ENCODE results near the gene MARK3. TPM values are rescaled to one million over a fixed set of nuclear protein-coding genes. Genes with fewer than 3 reads are reported as not detected.

The MARK3 gene
- total and polyA plus RNA-seq, 5 experiments from 2014 or later: 26.8 to 128 (median 36.5) TPM

DNA sequence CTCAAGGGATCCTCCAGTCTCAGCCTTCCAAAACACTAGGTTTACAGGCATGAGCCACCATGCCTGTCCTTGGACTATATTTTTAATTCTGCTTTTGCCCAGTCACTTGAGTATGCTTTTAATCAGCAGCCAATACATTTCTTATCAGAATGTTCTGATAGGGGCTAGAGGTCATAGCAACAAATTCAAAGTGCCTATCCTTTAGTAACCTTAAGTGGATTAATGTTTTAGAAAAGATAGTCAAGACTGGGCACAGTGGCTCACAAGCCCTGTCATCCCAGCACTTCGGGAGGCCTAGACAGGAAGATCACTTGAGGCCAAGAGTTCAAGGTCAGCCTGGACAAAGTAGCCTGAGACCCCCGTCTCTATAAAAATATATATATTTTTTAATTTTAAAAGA is 100.3 kb downstream of the MARK3 start:
- H3K9me3 Mint-ChIP-seq: no peaks in the 10 kb centered on the region
- POLR2A ChIA-PET: no interaction called here
- H3K4me3 Mint-ChIP-seq: no peak overlapping the region
- H3K36me3 Mint-ChIP-seq: peaks cover 0 to 78% (median 6%) of the 10 kb centered on the region in 3 donors
- H3K4me1 Mint-ChIP-seq: peaks cover 5 to 10% (median 8%) of the 10 kb centered on the region in 4 donors
- DNase-seq (no peak), ATAC-seq (no peak)
- H3K27me3 Mint-ChIP-seq: no peaks in the 10 kb centered on the region
- H3K27ac Mint-ChIP-seq: peak overlapping the region in 1 of 10 donors; percentile 40

- no peaks in the 10 kb centered on the region for H3K27me3 Mint-ChIP-seq
- ATAC-seq (no peak), DNase-seq (no peak)
- POLR2A ChIA-PET: no interaction called here
- no peaks in the 10 kb centered on the region for H3K4me1 Mint-ChIP-seq
- H3K27ac Mint-ChIP-seq: peak overlapping the region in 1 of 10 donors; percentile 37
- H3K36me3 Mint-ChIP-seq: peaks cover 0 to 77% (median 3%) of the 10 kb centered on the region in 3 donors
- H3K4me3 Mint-ChIP-seq: no peak overlapping the region
- H3K9me3 Mint-ChIP-seq: no peaks in the 10 kb centered on the region
Measured at GRCh38 chr14:103488071-103488470, 102.9 kb downstream of the MARK3 start.

DNA sequence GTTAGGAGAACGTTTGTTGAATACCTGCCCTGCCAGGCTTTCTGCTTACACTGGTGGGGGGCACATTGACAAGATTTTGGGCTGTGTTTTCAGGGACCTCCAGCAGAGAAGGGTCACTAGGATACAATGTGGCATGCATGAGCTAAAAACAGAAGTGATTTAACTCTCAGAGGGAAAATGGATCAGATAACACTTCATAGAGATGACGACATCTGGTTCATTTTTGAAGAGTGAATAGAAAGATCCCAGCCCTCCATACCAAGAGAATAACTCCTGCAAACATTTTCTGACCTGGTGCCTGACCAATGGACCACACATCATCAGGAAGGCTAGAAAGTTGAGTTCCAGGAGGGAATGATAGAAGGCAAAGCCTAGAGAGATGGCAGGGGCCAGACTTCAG is 103.7 kb downstream of the MARK3 start:
- no peak for DNase-seq
- Mint-ChIP-seq H3K27me3 (no peaks in the 10 kb centered on the region), H3K4me1 (no peaks in the 10 kb centered on the region), H3K9me3 (no peaks in the 10 kb centered on the region), H3K27ac (peak overlapping the region in 2 of 10 donors; percentile 1 to 9), H3K36me3 (peaks cover 0 to 77% (median 3%) of the 10 kb centered on the region in 3 donors), H3K4me3 (no peak overlapping the region)
- ATAC-seq: no peak
- POLR2A ChIA-PET: no interaction called here

GRCh38 chr14:103489621-103490020 is 104.4 kb downstream of the MARK3 start:
- no peak for DNase-seq
- Mint-ChIP-seq H3K4me1 (no peaks in the 10 kb centered on the region), H3K36me3 (peaks cover 0 to 78% (median 3%) of the 10 kb centered on the region in 3 donors), H3K27me3 (no peaks in the 10 kb centered on the region), H3K9me3 (no peaks in the 10 kb centered on the region), H3K4me3 (no peak overlapping the region), H3K27ac (peak overlapping the region in 6 of 10 donors; percentile 1 to 87 (median 49))
- no peak for ATAC-seq
- POLR2A ChIA-PET: no interaction called here

DNA sequence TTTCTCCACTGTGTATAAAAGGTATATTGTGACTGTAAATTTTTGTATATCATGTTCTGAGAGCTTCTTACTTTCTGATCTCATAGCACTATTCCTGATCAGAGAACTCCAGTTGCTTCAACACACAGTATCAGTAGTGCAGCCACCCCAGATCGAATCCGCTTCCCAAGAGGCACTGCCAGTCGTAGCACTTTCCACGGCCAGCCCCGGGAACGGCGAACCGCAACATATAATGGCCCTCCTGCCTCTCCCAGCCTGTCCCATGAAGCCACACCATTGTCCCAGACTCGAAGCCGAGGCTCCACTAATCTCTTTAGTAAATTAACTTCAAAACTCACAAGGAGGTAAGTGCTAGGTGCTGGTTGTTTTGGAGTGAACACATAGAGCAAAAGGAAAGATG is 106.5 kb downstream of the MARK3 start:
- Mint-ChIP-seq H3K36me3 (peaks cover 0 to 80% (median 3%) of the 10 kb centered on the region in 3 donors), H3K9me3 (no peaks in the 10 kb centered on the region), H3K27ac (peak overlapping the region in 4 of 10 donors; percentile 18 to 42 (median 30)), H3K4me3 (no peak overlapping the region), H3K4me1 (no peaks in the 10 kb centered on the region), H3K27me3 (no peaks in the 10 kb centered on the region)
- no peak for ATAC-seq
- DNase-seq: no peak
- POLR2A ChIA-PET: no interaction called here

DNA sequence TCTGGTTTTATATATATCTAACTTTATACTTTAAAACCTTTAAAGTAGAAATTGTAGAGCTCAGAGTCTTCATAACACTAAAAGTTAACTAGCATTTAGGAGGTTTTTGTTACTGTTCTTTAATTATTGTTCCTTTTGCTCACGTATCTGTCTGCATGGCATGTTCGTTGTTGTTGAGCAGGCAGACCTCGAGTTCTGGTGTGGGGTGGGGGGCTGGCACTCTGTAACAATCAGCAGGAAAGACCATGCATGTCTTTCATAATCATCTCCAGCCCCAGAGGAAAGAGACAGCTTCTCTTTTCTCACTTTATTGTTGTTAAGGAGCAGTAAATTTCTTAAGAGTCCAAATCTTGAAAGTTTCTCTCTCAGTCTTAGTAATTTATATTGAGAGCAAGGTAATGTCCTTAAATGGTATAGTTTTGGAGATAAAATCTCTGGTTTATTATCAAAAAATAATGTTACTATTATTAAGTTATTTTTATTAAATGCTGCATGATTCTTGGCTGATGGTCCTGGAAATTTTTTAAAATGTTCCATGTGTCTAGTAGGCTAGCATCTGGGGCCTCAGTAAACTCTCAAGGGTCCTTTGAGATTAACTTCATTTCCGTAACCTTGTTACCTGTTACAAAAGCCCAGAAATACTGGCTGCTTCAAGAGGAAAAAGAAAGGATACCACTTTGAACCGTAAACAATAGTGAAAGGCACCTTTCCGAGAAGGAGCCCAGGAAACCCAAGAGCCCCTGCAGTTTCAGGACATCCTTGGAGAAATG is 107.1 kb downstream of the MARK3 start:
- H3K27me3 Mint-ChIP-seq: no peaks in the 10 kb centered on the region
- ATAC-seq (no peak), DNase-seq (no peak)
- H3K4me1 Mint-ChIP-seq: no peaks in the 10 kb centered on the region
- no peaks in the 10 kb centered on the region for H3K9me3 Mint-ChIP-seq
- no peak overlapping the region for H3K27ac Mint-ChIP-seq
- POLR2A ChIA-PET: no interaction called here
- peaks cover 0 to 82% (median 5%) of the 10 kb centered on the region in 3 donors for H3K36me3 Mint-ChIP-seq
- no peak overlapping the region for H3K4me3 Mint-ChIP-seq

DNA sequence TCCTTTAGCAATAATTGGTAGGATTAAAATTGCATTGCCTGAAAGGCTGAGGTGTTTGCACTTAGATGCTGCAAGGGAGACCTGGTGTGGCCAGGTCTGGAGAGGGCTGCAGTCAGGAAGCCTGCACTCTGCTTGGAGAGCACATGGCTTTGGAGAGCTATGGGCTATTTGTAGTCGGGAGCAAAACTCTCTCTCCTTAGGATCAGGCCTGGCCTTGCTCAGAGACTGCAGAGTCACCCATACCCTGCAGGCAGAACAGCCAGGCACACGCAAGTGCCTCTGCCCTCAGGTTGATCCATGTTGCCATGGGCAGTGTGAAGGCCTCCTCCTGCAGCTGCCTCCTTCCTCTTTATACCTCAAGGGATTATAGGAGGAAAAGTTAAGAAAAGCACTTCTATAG is 110.6 kb downstream of the MARK3 start:
- DNase-seq (no peak), ATAC-seq (no peak)
- peak overlapping the region in 1 of 10 donors; percentile 0 for H3K27ac Mint-ChIP-seq
- H3K27me3 Mint-ChIP-seq: no peaks in the 10 kb centered on the region
- H3K4me3 Mint-ChIP-seq: no peak overlapping the region
- H3K4me1 Mint-ChIP-seq: peaks cover 7 to 9% (median 8%) of the 10 kb centered on the region in 4 donors
- POLR2A ChIA-PET: no interaction called here
- peaks cover 0 to 70% (median 2%) of the 10 kb centered on the region in 3 donors for H3K36me3 Mint-ChIP-seq
- no peaks in the 10 kb centered on the region for H3K9me3 Mint-ChIP-seq

- Mint-ChIP-seq H3K36me3 (peaks cover 0 to 67% (median 2%) of the 10 kb centered on the region in 3 donors), H3K4me3 (no peak overlapping the region), H3K27ac (peak overlapping the region in 1 of 10 donors; percentile 49), H3K27me3 (no peaks in the 10 kb centered on the region), H3K9me3 (no peaks in the 10 kb centered on the region), H3K4me1 (peaks cover 7 to 9% (median 8%) of the 10 kb centered on the region in 4 donors)
- POLR2A ChIA-PET: no interaction called here
- no peak for ATAC-seq
- DNase-seq: no peak
Measured at GRCh38 chr14:103496776-103497175, 111.6 kb downstream of the MARK3 start.

DNA sequence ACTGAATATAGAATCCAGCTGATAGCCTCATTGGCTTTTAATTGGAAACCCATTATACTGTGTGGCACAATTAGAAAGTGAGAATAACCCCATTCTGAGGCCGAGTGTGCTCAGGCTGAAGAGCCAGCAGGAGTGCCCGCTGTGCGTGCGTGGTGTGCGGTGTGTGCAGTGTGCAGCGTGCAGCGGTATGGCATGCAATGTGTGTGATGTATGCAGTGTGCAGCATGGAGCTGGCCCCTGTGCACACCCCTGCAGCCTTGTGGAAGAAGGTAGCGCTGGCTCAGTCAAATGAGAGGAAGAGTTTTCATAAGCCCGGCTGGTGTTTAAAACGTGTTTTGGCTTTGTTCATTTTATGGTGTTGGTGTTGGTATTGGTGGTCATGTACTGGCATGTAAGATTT is 114.5 kb downstream of the MARK3 start:
- H3K27me3 Mint-ChIP-seq: no peaks in the 10 kb centered on the region
- no peak overlapping the region for H3K4me3 Mint-ChIP-seq
- peaks cover 9 to 72% (median 16%) of the 10 kb centered on the region in 3 donors for H3K36me3 Mint-ChIP-seq
- no peaks in the 10 kb centered on the region for H3K9me3 Mint-ChIP-seq
- DNase-seq: no peak
- H3K4me1 Mint-ChIP-seq: peaks cover 7 to 9% (median 8%) of the 10 kb centered on the region in 4 donors
- H3K27ac Mint-ChIP-seq: peak overlapping the region in 3 of 10 donors; percentile 18 to 72 (median 21)
- POLR2A ChIA-PET: no interaction called here
- peak; percentile 29 to 34 for ATAC-seq

GRCh38 chr14:103500148-103500990 is 115.2 kb downstream of the MARK3 start:
- Mint-ChIP-seq H3K27ac (peak overlapping the region in 6 of 10 donors; percentile 18 to 89 (median 70)), H3K9me3 (no peaks in the 10 kb centered on the region), H3K4me1 (peaks cover 7 to 10% (median 9%) of the 10 kb centered on the region in 4 donors), H3K27me3 (no peaks in the 10 kb centered on the region), H3K36me3 (peaks cover 9 to 73% (median 19%) of the 10 kb centered on the region in 3 donors), H3K4me3 (no peak overlapping the region)
- POLR2A ChIA-PET: no interaction called here
- ATAC-seq (peak; percentile 96 to 97), DNase-seq (peak; percentile 56 to 87 (median 74))

DNA sequence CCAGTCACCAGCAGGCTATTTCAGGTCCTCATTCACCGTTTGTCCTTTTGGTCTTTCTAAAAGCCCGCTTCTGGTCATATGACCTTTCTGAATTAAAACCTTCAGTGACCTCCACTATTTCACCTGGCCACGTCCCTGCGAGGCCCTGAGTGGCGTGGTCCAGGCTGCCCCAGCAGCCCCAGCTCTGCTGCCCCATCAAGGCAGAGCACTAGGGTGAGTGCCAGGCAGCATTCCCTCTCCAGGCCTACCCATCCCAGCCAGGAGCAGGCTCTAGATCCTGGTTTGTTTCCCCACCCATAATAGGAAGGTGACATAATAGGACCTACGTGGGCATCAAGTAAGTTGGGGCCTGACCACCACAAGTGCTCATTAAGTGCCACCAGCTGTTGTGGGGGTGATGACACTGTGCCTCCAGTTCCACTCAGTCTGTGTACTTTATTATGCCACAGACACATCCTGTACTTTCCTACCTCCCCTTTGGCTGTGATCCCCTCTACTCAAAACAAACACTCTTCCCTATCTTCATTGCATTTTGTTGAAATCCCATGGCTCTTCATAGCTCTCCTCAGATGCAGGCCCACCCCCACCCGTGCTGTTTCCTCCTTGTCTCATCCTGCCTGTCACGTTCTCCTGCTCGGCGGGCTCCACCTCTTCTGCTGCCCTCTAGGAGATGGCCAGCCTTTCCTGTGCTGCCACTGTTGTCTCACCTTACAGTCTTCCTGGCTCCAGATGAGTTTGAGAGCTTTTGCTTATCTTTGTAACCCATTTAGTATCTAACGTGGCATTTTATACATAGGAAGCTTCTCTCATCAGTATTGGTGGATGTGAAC is 116.0 kb downstream of the MARK3 start:
- peaks cover 9 to 70% (median 19%) of the 10 kb centered on the region in 3 donors for H3K36me3 Mint-ChIP-seq
- ATAC-seq (no peak), DNase-seq (no peak)
- peaks cover 7 to 10% (median 9%) of the 10 kb centered on the region in 4 donors for H3K4me1 Mint-ChIP-seq
- no peaks in the 10 kb centered on the region for H3K9me3 Mint-ChIP-seq
- H3K27me3 Mint-ChIP-seq: no peaks in the 10 kb centered on the region
- POLR2A ChIA-PET: no interaction called here
- no peak overlapping the region for H3K4me3 Mint-ChIP-seq
- H3K27ac Mint-ChIP-seq: peak overlapping the region in 6 of 10 donors; percentile 10 to 89 (median 27)

- no peaks in the 10 kb centered on the region for H3K9me3 Mint-ChIP-seq
- POLR2A ChIA-PET: no interaction called here
- peaks cover 7 to 10% (median 9%) of the 10 kb centered on the region in 4 donors for H3K4me1 Mint-ChIP-seq
- DNase-seq (no peak), ATAC-seq (no peak)
- no peak overlapping the region for H3K4me3 Mint-ChIP-seq
- no peaks in the 10 kb centered on the region for H3K27me3 Mint-ChIP-seq
- peaks cover 9 to 75% (median 19%) of the 10 kb centered on the region in 3 donors for H3K36me3 Mint-ChIP-seq
- peak overlapping the region in 2 of 10 donors; percentile 10 to 87 for H3K27ac Mint-ChIP-seq
Measured at GRCh38 chr14:103501921-103502669, 116.9 kb downstream of the MARK3 start.
